Suprapubic skin (tissue), 4 donors: ENCODE data around the gene DAP. TPM values are rescaled to one million over a fixed set of nuclear protein-coding genes. Genes with fewer than 3 reads are reported as not detected.

Experiments
- DNase-seq, 2 donors: peaks; one replicate each; pipeline ENCODE4 v3.0.0-alpha.2; 2019; ENCODE audit warnings: low spot score in 2 of 2
- H3K27ac ChIP-seq: fragments of 200-600 bp; sonication (generic); one replicate; pipeline ENCODE4 v1.5.1; 2019
- H3K27me3 ChIP-seq: fragments of 200-600 bp; sonication (generic); one replicate; pipeline ENCODE4 v1.5.1; 2019
- H3K36me3 ChIP-seq: fragments of 200-600 bp; sonication (generic); one replicate; pipeline ENCODE4 v1.5.1; 2019
- H3K4me1 ChIP-seq: fragments of 200-600 bp; sonication (generic); one replicate; pipeline ENCODE4 v1.5.1; 2019
- H3K4me3 ChIP-seq: fragments of 200-600 bp; sonication (generic); one replicate; pipeline ENCODE4 v1.5.1; 2019; ENCODE audit warnings: mild to moderate bottlenecking
- H3K9me3 ChIP-seq: fragments of 200-600 bp; sonication (generic); one replicate; pipeline ENCODE4 v1.5.1; 2019
- CTCF ChIP-seq, 2 donors: fragments of 200-600 bp in 1 of 2; fragments of 450-650 bp in 1 of 2; sonication (generic) in 1 of 2; IDR thresholded peaks; one replicate each; pipeline ENCODE4 v1.5.1; 2016 to 2019; ENCODE audit warnings: antibody characterized with exemption in 2 of 2, mild to moderate bottlenecking in 1 of 2, moderate library complexity in 1 of 2
- EP300 ChIP-seq: sonication (generic); formaldehyde crosslinking; IDR thresholded peaks from one replicate; pipeline ENCODE4 v1.6.1; 2017; ENCODE audit warnings: antibody characterized with exemption
- POLR2A ChIP-seq, 2 donors: fragments of 450-650 bp; IDR thresholded peaks; one replicate each; pipeline ENCODE4 v1.6.1; 2017; ENCODE audit warnings: antibody characterized with exemption in 2 of 2, mild to moderate bottlenecking in 2 of 2, moderate library complexity in 2 of 2
- POLR2AphosphoS5 ChIP-seq, 3 donors: sonication (generic); formaldehyde crosslinking; IDR thresholded peaks; one replicate each; pipeline ENCODE4 v1.6.1; 2017; ENCODE audit warnings: antibody characterized with exemption in 3 of 3
- WGBS: methylation state at CpG from one replicate; pipeline ENCODE4 v1.1.5; 2018; 5-methylcytosine and 5-hydroxymethylcytosine counted together
- total RNA-seq, 4 donors: library from RNA; depleted of rRNA; stranded (reverse); fragments of >200 nt; gene quantifications; one replicate each; pipeline ENCODE4 v1.1.0, GENCODE V29; 2016

Gene DAP
- total RNA-seq, 4 donors from 2014 or later: 37.8 to 71.7 (median 56.4) TPM

- Histone ChIP-seq H3K4me1 (no peaks in the 10 kb centered on the region), H3K27ac (no peak overlapping the region), H3K4me3 (no peak overlapping the region), H3K9me3 (no peaks in the 10 kb centered on the region), H3K27me3 (no peaks in the 10 kb centered on the region), H3K36me3 (peaks cover 20% of the 10 kb centered on the region)
- TF ChIP-seq EP300 (no peak), CTCF (IDR thresholded peaks at IDR 0.05) (no peak), POLR2A (IDR thresholded peaks at IDR 0.05) (no peak), POLR2AphosphoS5 (IDR thresholded peaks at IDR 0.05) (no peak)
- no peak for DNase-seq
- 68% methylated on average over 6 of the region's 6 CpGs for WGBS
These were observed 86.5 kb downstream of the DAP start for GRCh38 chr5:10674582-10674981.

- 89% methylated on average over 10 of the region's 11 CpGs for WGBS
- Histone ChIP-seq H3K9me3 (no peaks in the 10 kb centered on the region), H3K27ac (no peak overlapping the region), H3K36me3 (peaks cover 15% of the 10 kb centered on the region), H3K4me1 (no peaks in the 10 kb centered on the region), H3K4me3 (no peak overlapping the region), H3K27me3 (no peaks in the 10 kb centered on the region)
- no peak for DNase-seq
- TF ChIP-seq POLR2A (IDR thresholded peaks at IDR 0.05) (no peak), POLR2AphosphoS5 (IDR thresholded peaks at IDR 0.05) (no peak), CTCF (IDR thresholded peaks at IDR 0.05) (no peak), EP300 (no peak)
These were observed 86.9 kb downstream of the DAP start for GRCh38 chr5:10674096-10674495.

- DNase-seq: peak in 1 of 2 donors; percentile 35
- WGBS: 61% methylated on average over 6 of the region's 9 CpGs
These were observed 87.6 kb downstream of the DAP start for GRCh38 chr5:10673407-10673806.

GRCh38 chr5:10673017-10673389 lies 88.0 kb downstream of the DAP start:
- TF ChIP-seq CTCF (IDR thresholded peaks at IDR 0.05): no peak
- TF ChIP-seq POLR2A (IDR thresholded peaks at IDR 0.05): no peak
- no peak for TF ChIP-seq EP300
- no peak for TF ChIP-seq POLR2AphosphoS5 (IDR thresholded peaks at IDR 0.05)
- Histone ChIP-seq H3K4me3 (no peak overlapping the region), H3K27ac (no peak overlapping the region), H3K27me3 (no peaks in the 10 kb centered on the region), H3K9me3 (no peaks in the 10 kb centered on the region), H3K36me3 (peaks cover 7% of the 10 kb centered on the region), H3K4me1 (no peaks in the 10 kb centered on the region)
- DNase-seq: no peak
- WGBS: 72% methylated on average over 8 of the region's 8 CpGs

More at GRCh38 chr5:10673407-10673806, 87.6 kb downstream of the DAP start:
- Histone ChIP-seq H3K4me1 (no peaks in the 10 kb centered on the region), H3K4me3 (no peak overlapping the region), H3K27me3 (no peaks in the 10 kb centered on the region), H3K9me3 (no peaks in the 10 kb centered on the region), H3K27ac (no peak overlapping the region), H3K36me3 (peaks cover 11% of the 10 kb centered on the region)
- TF ChIP-seq POLR2A (IDR thresholded peaks at IDR 0.05) (no peak), EP300 (no peak), POLR2AphosphoS5 (IDR thresholded peaks at IDR 0.05) (no peak), CTCF (IDR thresholded peaks at IDR 0.05) (no peak)

- no peak for DNase-seq
- TF ChIP-seq POLR2A (IDR thresholded peaks at IDR 0.05) (no peak), EP300 (no peak), POLR2AphosphoS5 (IDR thresholded peaks at IDR 0.05) (no peak), CTCF (IDR thresholded peaks at IDR 0.05) (no peak)
- Histone ChIP-seq H3K36me3 (peaks cover under 1% of the 10 kb centered on the region), H3K9me3 (no peaks in the 10 kb centered on the region), H3K4me3 (no peak overlapping the region), H3K27me3 (no peaks in the 10 kb centered on the region), H3K27ac (no peak overlapping the region), H3K4me1 (no peaks in the 10 kb centered on the region)
- WGBS: 83% methylated on average over 7 of the region's 7 CpGs
These were observed 88.7 kb downstream of the DAP start for GRCh38 chr5:10672146-10673016.
